GM12878 (cell line): ENCODE measurements around the gene EXOSC1. TPM values are rescaled to one million over a fixed set of nuclear protein-coding genes. Genes with fewer than 3 reads are reported as not detected.

Experiments used
- BACH1 ChIP-seq: fragments of 450-650 bp; IDR thresholded peaks from 2 replicates; pipeline ENCODE4 v1.6.1; 2017; ENCODE audit warnings: mild to moderate bottlenecking, borderline replicate concordance
- BCL11A ChIP-seq: IDR thresholded peaks from 2 replicates; pipeline ENCODE4 v1.6.1; 2011; ENCODE audit warnings: low read depth, low read length
- BHLHE40 ChIP-seq, 2 experiments: fragments of 450-650 bp in 1 of 2; IDR thresholded peaks; 2 replicates each; pipeline ENCODE4 v1.6.1; 2011 to 2017; ENCODE audit warnings: low read depth in 2 of 2, borderline replicate concordance in 1 of 2, improper control_type of control experiment in 1 of 2, low read length in 1 of 2, mild to moderate bottlenecking in 1 of 2
- CTCF ChIP-seq, 3 experiments: IDR thresholded peaks in 2 of 3; conservative IDR thresholded peaks in 1 of 3; 2 replicates each; pipeline ENCODE4 v1.5.1; 2011; ENCODE audit warnings: low read depth in 3 of 3, low read length in 3 of 3, mild to moderate bottlenecking in 3 of 3, control low read depth in 2 of 3, moderate library complexity in 2 of 3, inconsistent platforms in 1 of 3, mixed read lengths in 1 of 3; ENCODE audit not compliant: control insufficient read depth in 2 of 3, insufficient read depth in 1 of 3; ENCODE audit errors: extremely low read depth in 1 of 3
- EGR1 ChIP-seq, 2 experiments: IDR thresholded peaks; 1 replicate in 1 of 2; 2 replicates in 1 of 2; pipeline ENCODE4 v1.6.1; 2011 to 2012; ENCODE audit warnings: low read depth in 2 of 2, low read length in 2 of 2, borderline replicate concordance in 1 of 2, mild to moderate bottlenecking in 1 of 2, moderate library complexity in 1 of 2
- EP300 ChIP-seq, 2 experiments: fragments of 150-350 bp in 1 of 2; IDR thresholded peaks; 2 replicates each; pipeline ENCODE4 v1.6.1; 2011 to 2012; ENCODE audit warnings: low read depth in 2 of 2, low read length in 2 of 2, borderline replicate concordance in 1 of 2, improper control_type of control experiment in 1 of 2, inconsistent platforms in 1 of 2; ENCODE audit not compliant: control insufficient read depth in 1 of 2
- FOXK2 ChIP-seq: fragments of 450-650 bp; IDR thresholded peaks from 2 replicates; pipeline ENCODE4 v1.6.1; 2017; ENCODE audit warnings: mild to moderate bottlenecking, moderate library complexity
- HDGF ChIP-seq: fragments of 450-650 bp; IDR thresholded peaks from 2 replicates; pipeline ENCODE4 v1.6.1; 2016; ENCODE audit warnings: antibody characterized with exemption
- MXI1 ChIP-seq: fragments of 150-350 bp; IDR thresholded peaks from 2 replicates; pipeline ENCODE4 v1.6.1; 2011; ENCODE audit warnings: low read depth, mild to moderate bottlenecking, inconsistent platforms, low read length, improper control_type of control experiment
- NFYA ChIP-seq: IDR thresholded peaks from 2 replicates; pipeline ENCODE4 v1.6.1; 2011; ENCODE audit warnings: low read depth, mild to moderate bottlenecking, low read length, improper control_type of control experiment, borderline replicate concordance
- POU2F2 ChIP-seq: IDR thresholded peaks from 3 replicates; pipeline ENCODE4 v1.6.1; 2011; ENCODE audit warnings: low read depth, mild to moderate bottlenecking, low read length, borderline replicate concordance
- RELA ChIP-seq: fragments of 450-650 bp; IDR thresholded peaks from 2 replicates; pipeline ENCODE4 v1.8.0; 2014; ENCODE audit warnings: borderline replicate concordance; ENCODE audit not compliant: partially characterized antibody
- SMC3 ChIP-seq: IDR thresholded peaks from 2 replicates; pipeline ENCODE4 v1.6.1; 2011; ENCODE audit warnings: low read length, improper control_type of control experiment, borderline replicate concordance
- TAF1 ChIP-seq: IDR thresholded peaks from 2 replicates; pipeline ENCODE4 v1.6.1; 2011; ENCODE audit warnings: mild to moderate bottlenecking, low read depth, low read length, borderline replicate concordance
- TCF3 ChIP-seq: IDR thresholded peaks from 2 replicates; pipeline ENCODE4 v1.6.1; 2012; ENCODE audit warnings: low read depth, mild to moderate bottlenecking, low read length, borderline replicate concordance; ENCODE audit not compliant: insufficient read depth
- ZNF207 ChIP-seq: fragments of 450-650 bp; IDR thresholded peaks from 2 replicates; pipeline ENCODE4 v1.6.1; 2014; ENCODE audit warnings: antibody characterized with exemption, mild to moderate bottlenecking, borderline replicate concordance
- polyA plus RNA-seq, 11 experiments: library from polyadenylated mRNA; depleted of rRNA in 4 of 11; unstranded in 6 of 11; stranded (reverse) in 5 of 11; fragments of >200 nt; fragmentation: Nextera tagmentation in 4 of 11; fragmentation: Illumina TruSeq in 1 of 11; extraction: Ambion mirVana in 4 of 11; extraction: Trizol in 1 of 11; gene quantifications; 1 replicate in 1 of 11; 2 replicates in 10 of 11; pipeline versions ENCODE4 v1.2.1 to v1.2.3, GENCODE V29; 2011 to 2016; ENCODE audit warnings: inconsistent platforms in 2 of 11, missing spikeins in 2 of 11, low read depth in 1 of 11
- total RNA-seq, 4 experiments: library from RNA; depleted of rRNA in 3 of 4; stranded (reverse); fragments of >200 nt in 3 of 4; fragmentation: Illumina TruSeq in 1 of 4; extraction: Trizol in 1 of 4; gene quantifications; 2 replicates each; pipeline versions ENCODE4 v1.2.1 to v1.2.3, GENCODE V29; 2013 to 2021
- TF ChIP-seq, protein P1 (sequence below): fragments of 150-350 bp; IDR thresholded peaks from 2 replicates; pipeline ENCODE4 v1.6.1; 2014; ENCODE audit warnings: mild to moderate bottlenecking, low read depth, low read length
- TF ChIP-seq, protein P2 (sequence below): fragments of 450-650 bp; IDR thresholded peaks from 2 replicates; pipeline ENCODE4 v1.6.1; 2016; ENCODE audit warnings: mild to moderate bottlenecking
- TF ChIP-seq, protein P3 (sequence below): IDR thresholded peaks from 2 replicates; pipeline ENCODE4 v1.6.1; 2012; ENCODE audit warnings: low read depth, low read length, improper control_type of control experiment
- TF ChIP-seq, protein P4 (sequence below): IDR thresholded peaks from 2 replicates; pipeline ENCODE4 v1.6.1; 2012; ENCODE audit warnings: low read depth, low read length, improper control_type of control experiment

EXOSC1 gene
- total and polyA plus RNA-seq, 10 of the 15 experiments (the other 5 are each of a cell fraction or from before 2014, with no cell fraction given), result 43.4 to 121 (median 75.1) TPM

GRCh38 chr10:97425964-97426775 is 19.6 kb downstream of the EXOSC1 start, which contains the start of gene PGAM1 (continued):
- TF ChIP-seq, protein P1, sequence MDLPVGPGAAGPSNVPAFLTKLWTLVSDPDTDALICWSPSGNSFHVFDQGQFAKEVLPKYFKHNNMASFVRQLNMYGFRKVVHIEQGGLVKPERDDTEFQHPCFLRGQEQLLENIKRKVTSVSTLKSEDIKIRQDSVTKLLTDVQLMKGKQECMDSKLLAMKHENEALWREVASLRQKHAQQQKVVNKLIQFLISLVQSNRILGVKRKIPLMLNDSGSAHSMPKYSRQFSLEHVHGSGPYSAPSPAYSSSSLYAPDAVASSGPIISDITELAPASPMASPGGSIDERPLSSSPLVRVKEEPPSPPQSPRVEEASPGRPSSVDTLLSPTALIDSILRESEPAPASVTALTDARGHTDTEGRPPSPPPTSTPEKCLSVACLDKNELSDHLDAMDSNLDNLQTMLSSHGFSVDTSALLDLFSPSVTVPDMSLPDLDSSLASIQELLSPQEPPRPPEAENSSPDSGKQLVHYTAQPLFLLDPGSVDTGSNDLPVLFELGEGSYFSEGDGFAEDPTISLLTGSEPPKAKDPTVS, result no peak
- TF ChIP-seq CTCF (IDR thresholded peaks at IDR 0.05 in 2 of 3, conservative IDR thresholded peaks at IDR 0.05 in 1 of 3; ENCODE audit: control insufficient read depth in 2 of 3, extremely low read depth in 1 of 3, insufficient read depth in 1 of 3, low read depth in 3 of 3, low read length in 3 of 3), result peak; percentile 83 to 99 (median 86); a peak in 5 of 6 replicates
- peak; percentile 52 for TF ChIP-seq RELA
- TF ChIP-seq POU2F2, result peak; percentile 12; the same call in 2 of the 3 replicates
- TF ChIP-seq ZNF207, result peak; percentile 87
- TF ChIP-seq TCF3, result no peak
- no peak for TF ChIP-seq NFYA
- no peak for TF ChIP-seq EP300 (IDR thresholded peaks at IDR 0.05; ENCODE audit: borderline replicate concordance in 1 of 2, control insufficient read depth in 1 of 2, low read depth in 2 of 2, low read length in 2 of 2)
- TF ChIP-seq, protein P2, sequence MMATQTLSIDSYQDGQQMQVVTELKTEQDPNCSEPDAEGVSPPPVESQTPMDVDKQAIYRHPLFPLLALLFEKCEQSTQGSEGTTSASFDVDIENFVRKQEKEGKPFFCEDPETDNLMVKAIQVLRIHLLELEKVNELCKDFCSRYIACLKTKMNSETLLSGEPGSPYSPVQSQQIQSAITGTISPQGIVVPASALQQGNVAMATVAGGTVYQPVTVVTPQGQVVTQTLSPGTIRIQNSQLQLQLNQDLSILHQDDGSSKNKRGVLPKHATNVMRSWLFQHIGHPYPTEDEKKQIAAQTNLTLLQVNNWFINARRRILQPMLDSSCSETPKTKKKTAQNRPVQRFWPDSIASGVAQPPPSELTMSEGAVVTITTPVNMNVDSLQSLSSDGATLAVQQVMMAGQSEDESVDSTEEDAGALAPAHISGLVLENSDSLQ, result peak; percentile 32; the same call in 1 of the 2 replicates
- TF ChIP-seq, protein P3, sequence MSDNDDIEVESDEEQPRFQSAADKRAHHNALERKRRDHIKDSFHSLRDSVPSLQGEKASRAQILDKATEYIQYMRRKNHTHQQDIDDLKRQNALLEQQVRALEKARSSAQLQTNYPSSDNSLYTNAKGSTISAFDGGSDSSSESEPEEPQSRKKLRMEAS, result peak; percentile 27; the same call in 1 of the 2 replicates
- TF ChIP-seq HDGF, result peak; percentile 86
- TF ChIP-seq TAF1, result peak; percentile 64; the same call in 1 of the 2 replicates
- no peak; the same call in 1 of the 2 replicates for TF ChIP-seq SMC3
- no peak for TF ChIP-seq FOXK2
- TF ChIP-seq, protein P4, sequence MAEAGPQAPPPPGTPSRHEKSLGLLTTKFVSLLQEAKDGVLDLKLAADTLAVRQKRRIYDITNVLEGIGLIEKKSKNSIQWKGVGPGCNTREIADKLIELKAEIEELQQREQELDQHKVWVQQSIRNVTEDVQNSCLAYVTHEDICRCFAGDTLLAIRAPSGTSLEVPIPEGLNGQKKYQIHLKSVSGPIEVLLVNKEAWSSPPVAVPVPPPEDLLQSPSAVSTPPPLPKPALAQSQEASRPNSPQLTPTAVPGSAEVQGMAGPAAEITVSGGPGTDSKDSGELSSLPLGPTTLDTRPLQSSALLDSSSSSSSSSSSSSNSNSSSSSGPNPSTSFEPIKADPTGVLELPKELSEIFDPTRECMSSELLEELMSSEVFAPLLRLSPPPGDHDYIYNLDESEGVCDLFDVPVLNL, result no peak
- no peak for TF ChIP-seq MXI1
- peak; percentile 48 to 52; a peak in 3 of 4 replicates for TF ChIP-seq BHLHE40 (IDR thresholded peaks at IDR 0.05; ENCODE audit: borderline replicate concordance in 1 of 2, low read depth in 2 of 2, low read length in 1 of 2)
- peak; percentile 71; the same call in 1 of the 2 replicates for TF ChIP-seq BACH1
- TF ChIP-seq EGR1 (IDR thresholded peaks at IDR 0.05; ENCODE audit: borderline replicate concordance in 1 of 2, low read depth in 2 of 2, low read length in 2 of 2), result peak in 1 of 2 experiments; percentile 46; a peak in 1 of 3 replicates
- no peak for TF ChIP-seq BCL11A
